HG03460 (cell line): Measurements from ENCODE around the gene FRRS1L.

Source experiments
- ATAC-seq: cut with Tn5 transposase; IDR thresholded peaks from one replicate; pipeline ENCODE4 v1.9.1; 2021; ENCODE audit not compliant: unreplicated experiment

The FRRS1L gene

GRCh38 chr9:109108318-109108717, 58.7 kb downstream of the FRRS1L start:
- no peak for ATAC-seq

GRCh38 chr9:109107402-109108240, 59.4 kb downstream of the FRRS1L start:
- no peak for ATAC-seq

DNA sequence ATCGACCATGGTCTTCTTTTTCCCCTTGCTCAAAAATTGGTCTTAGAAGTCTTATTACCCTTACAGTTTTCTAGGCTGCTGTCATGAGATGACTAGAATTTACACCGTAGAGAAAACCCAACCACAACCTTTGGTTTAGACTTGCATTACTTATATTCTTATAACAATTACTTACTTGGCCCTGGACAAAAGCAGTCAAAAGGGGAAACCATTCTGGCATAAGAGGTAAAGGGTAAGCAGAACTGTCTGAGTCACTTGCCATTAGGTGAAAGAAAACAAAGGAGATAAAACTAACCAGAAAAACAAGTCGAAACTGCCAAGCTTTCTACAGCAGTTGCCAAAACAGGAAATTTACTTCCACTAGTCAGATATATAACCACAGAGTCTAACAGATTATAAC, 65.2 kb downstream of the FRRS1L start:
- ATAC-seq, result peak; percentile 65

- no peak for ATAC-seq
Observed at GRCh38 chr9:109101202-109101595, 65.8 kb downstream of the FRRS1L start.

- no peak for ATAC-seq
Observed at GRCh38 chr9:109100543-109101201, 66.4 kb downstream of the FRRS1L start.

GRCh38 chr9:109098960-109099308, 68.1 kb downstream of the FRRS1L start:
- no peak for ATAC-seq

DNA sequence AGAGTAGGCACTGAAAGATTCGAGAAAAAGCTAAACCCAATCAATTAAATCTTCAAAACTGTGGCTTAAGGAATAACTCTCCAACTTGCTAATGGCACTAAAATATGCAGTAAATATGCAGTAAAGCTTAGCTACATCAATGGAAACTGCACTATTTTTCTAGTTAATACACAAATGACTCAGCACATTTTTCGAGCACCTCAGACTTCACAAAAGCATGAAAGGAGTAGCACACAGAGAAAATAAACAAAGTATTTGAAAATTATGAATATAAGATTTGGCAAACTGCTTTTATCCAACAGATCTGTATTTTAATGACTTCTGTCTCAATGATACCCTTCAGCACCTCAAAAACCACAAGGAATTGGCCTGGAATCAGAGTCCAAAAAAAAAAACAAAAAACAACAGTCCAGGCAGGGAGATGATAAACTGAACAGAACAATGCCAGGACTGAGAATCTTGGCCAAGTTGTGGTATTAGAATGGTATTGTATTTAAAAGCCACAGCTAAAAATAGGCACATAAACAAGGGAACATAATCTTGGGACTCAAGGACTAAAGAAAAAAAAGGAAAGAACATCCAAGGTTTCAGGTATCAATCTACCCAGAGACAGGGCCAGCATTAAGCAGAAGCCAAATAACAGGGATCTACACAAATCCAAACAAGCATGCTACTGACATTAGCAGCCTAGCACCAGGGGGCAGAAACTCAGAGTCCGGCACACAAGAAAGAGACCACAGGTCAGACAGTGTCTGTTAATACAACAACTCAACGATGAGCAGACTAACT, 68.7 kb downstream of the FRRS1L start:
- no peak for ATAC-seq

DNA sequence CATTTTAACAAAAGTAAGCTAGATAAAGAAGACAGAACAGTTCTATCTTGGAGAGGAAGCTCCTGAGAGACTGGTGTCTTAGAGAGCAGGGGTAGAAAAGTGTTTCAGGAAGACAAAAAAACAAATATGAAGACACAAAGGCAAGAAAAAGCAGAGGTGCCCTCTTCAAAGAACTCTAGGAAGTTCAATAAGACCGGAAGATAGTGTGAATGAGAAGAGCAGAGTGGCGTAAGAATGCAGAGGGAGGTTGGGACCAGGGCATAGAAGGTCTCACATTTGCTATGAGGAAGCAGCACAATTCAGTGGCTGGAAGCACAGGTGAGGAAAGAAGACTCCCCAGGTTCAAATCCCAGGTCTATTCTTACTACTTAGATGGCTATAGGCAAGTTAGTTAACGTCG, 69.9 kb downstream of the FRRS1L start:
- ATAC-seq, result no peak

- ATAC-seq, result no peak
Observed at GRCh38 chr9:109095321-109095720, 71.7 kb downstream of the FRRS1L start.

DNA sequence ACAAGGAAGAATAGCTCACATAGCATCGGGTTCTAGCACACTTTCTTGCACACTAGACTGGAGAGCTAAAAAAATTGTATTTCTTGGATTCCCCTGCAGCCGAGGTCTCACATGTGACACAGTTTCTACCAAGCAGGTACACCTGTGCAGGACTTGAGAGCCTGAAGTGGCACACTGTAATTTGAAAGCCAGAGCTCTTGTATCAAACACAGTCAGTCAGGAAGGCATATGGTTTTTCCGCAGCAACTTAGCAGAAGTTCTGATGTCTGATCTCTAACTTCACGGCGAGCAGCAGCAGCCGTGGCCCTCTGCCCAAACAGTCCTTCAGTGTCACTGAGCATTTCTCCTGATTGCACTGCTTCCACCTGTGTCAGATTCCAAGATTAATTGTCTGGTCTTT, 72.8 kb downstream of the FRRS1L start:
- ATAC-seq, result no peak

DNA sequence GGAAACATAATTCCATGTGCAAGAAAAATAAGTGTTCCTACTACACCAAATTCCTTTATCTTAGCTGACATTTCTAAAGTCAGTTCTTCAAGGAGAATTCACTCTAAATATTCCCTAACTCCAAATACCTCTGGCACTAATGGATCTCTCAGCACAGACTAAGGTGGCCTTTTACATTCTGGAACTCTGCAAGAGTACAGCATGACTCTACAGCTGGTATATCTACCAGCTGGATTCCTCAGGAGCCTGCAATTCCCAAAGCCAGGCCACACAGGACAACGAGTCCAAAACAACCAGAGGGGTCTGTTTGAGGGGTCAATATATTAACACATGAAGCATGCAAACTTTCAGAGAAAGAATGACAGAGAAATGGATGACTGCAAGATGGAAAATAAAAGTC, 74.5 kb downstream of the FRRS1L start:
- ATAC-seq, result no peak

DNA sequence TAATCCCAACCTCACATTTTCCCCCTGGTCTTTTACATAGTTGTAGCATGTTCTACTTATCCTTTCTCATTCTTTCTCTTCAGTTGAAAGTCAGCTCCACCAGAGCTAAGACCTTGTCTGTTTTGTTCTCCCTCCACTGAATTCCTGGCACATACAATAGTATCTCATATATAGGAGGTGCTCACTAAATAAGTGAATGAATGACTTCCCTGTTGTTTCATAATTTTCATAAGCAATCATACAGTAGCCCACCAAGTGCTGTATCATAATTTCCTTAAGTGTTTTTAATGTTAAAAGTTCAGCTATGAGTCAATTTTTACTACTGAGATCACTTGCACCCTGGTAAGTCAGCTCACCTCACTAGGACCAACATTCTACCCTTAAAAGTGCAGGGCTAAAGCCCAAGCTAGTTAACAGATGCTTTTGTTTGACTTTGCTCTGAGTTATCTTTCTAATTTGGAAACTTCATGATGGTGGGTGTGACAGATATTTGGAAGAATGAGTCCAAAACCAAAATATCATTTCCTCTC, 74.9 kb downstream of the FRRS1L start:
- no peak for ATAC-seq

GRCh38 chr9:109088221-109088620, 78.8 kb downstream of the FRRS1L start:
- ATAC-seq, result no peak

- ATAC-seq, result no peak
Observed at GRCh38 chr9:109087795-109088194, 79.3 kb downstream of the FRRS1L start.

GRCh38 chr9:109086221-109086620, 80.8 kb downstream of the FRRS1L start:
- ATAC-seq, result no peak

GRCh38 chr9:109085510-109085909, 81.5 kb downstream of the FRRS1L start:
- ATAC-seq, result no peak

- no peak for ATAC-seq
Observed at GRCh38 chr9:109083813-109084405, 83.1 kb downstream of the FRRS1L start.

- no peak for ATAC-seq
Observed at GRCh38 chr9:109083141-109083540, 83.9 kb downstream of the FRRS1L start.

DNA sequence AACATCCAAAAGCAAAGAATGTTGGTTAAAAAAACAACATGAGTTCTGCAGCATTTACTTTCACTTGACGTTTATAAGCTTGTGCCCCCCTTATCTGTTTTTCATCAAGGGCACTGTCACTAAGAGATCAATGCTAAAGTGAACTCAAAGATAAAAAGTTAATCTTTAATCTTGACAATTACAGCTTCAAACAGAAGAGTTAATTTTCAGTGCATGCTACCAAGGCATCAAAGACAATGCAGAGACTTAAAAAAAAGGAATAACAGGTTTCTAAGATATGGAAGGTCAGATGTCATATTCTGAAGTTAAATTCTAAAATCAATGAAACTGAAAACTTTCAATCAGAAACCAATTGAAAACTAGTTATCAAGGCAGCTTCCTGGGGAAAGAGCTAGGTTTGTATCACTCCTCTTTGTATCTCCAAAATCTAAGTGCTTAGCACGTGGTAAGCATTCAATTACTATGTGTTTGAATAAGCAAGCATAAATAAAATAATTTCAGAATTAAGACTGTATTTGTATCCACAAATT, 84.9 kb downstream of the FRRS1L start:
- ATAC-seq, result no peak
